ENCODE results near the gene JAK2.
A peak's percentile ranks its signal among the peaks of the same experiment; 100 is the strongest.

Gene JAK2

DNA sequence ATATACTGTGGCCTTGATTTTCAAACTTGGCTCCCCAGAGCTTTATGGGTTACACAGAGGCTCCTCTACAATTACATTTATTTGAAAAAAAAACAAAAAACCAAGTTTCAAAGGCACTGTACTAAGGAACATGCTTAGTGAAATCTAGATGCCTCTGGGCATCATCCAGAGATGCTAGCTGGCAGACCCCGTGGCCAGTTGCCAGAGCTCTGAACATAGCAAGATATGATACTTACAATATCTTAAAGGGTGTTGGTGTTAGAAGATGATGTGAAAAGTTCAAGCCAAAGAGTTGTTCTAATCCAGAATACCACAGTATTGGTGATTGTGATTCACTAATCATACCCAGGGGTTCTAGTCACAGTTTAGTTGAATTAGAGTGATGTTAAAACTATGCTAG lies 87.8 kb downstream of the JAK2 start (continued):
- TF ChIP-seq, protein P1, sequence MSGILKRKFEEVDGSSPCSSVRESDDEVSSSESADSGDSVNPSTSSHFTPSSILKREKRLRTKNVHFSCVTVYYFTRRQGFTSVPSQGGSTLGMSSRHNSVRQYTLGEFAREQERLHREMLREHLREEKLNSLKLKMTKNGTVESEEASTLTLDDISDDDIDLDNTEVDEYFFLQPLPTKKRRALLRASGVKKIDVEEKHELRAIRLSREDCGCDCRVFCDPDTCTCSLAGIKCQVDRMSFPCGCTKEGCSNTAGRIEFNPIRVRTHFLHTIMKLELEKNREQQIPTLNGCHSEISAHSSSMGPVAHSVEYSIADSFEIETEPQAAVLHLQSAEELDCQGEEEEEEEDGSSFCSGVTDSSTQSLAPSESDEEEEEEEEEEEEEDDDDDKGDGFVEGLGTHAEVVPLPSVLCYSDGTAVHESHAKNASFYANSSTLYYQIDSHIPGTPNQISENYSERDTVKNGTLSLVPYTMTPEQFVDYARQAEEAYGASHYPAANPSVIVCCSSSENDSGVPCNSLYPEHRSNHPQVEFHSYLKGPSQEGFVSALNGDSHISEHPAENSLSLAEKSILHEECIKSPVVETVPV (CRISPR knock-in tag; IDR thresholded peaks at IDR 0.05) = no peak
- TF ChIP-seq GLIS3 (CRISPR knock-in tag; IDR thresholded peaks at IDR 0.05) (no peak), ZNF70 (CRISPR knock-in tag; IDR thresholded peaks at IDR 0.05) (no peak), ZFP30 (CRISPR knock-in tag; IDR thresholded peaks at IDR 0.05) (no peak), ISL1 (CRISPR knock-in tag; IDR thresholded peaks at IDR 0.05) (no peak), TCF4 (CRISPR knock-in tag; IDR thresholded peaks at IDR 0.05; ENCODE audit: borderline replicate concordance) (no peak)

DNA sequence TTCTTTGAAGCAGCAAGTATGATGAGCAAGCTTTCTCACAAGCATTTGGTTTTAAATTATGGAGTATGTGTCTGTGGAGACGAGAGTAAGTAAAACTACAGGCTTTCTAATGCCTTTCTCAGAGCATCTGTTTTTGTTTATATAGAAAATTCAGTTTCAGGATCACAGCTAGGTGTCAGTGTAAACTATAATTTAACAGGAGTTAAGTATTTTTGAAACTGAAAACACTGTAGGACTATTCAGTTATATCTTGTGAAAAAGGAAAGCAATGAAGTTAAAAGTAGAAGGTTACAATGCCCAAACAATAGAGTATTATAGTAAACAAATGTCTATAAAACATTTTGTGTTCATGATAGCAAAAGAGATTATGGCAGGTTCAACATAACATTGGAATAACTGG lies 88.6 kb downstream of the JAK2 start:
- peak; percentile 21; the same call in 1 of the 3 replicates for ATAC-seq
- TF ChIP-seq, protein P2, sequence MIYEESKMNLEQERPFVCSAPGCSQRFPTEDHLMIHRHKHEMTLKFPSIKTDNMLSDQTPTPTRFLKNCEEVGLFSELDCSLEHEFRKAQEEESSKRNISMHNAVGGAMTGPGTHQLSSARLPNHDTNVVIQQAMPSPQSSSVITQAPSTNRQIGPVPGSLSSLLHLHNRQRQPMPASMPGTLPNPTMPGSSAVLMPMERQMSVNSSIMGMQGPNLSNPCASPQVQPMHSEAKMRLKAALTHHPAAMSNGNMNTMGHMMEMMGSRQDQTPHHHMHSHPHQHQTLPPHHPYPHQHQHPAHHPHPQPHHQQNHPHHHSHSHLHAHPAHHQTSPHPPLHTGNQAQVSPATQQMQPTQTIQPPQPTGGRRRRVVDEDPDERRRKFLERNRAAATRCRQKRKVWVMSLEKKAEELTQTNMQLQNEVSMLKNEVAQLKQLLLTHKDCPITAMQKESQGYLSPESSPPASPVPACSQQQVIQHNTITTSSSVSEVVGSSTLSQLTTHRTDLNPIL (CRISPR knock-in tag; IDR thresholded peaks at IDR 0.05; ENCODE audit: low read depth) = no peak
- TF ChIP-seq ISL1 (CRISPR knock-in tag; IDR thresholded peaks at IDR 0.05) (no peak), ZFP30 (CRISPR knock-in tag; IDR thresholded peaks at IDR 0.05) (0 out of 2 replicates have a peak, but pooled peaks have one; percentile 14), CSDC2 (CRISPR knock-in tag; IDR thresholded peaks at IDR 0.05) (no peak), RARB (CRISPR knock-in tag; IDR thresholded peaks at IDR 0.05) (no peak), ZC3H10 (CRISPR knock-in tag; IDR thresholded peaks at IDR 0.05) (no peak), SNAI2 (CRISPR knock-in tag; IDR thresholded peaks at IDR 0.05) (no peak)
- TF ChIP-seq, protein P1 (CRISPR knock-in tag; IDR thresholded peaks at IDR 0.05) = no peak

DNA sequence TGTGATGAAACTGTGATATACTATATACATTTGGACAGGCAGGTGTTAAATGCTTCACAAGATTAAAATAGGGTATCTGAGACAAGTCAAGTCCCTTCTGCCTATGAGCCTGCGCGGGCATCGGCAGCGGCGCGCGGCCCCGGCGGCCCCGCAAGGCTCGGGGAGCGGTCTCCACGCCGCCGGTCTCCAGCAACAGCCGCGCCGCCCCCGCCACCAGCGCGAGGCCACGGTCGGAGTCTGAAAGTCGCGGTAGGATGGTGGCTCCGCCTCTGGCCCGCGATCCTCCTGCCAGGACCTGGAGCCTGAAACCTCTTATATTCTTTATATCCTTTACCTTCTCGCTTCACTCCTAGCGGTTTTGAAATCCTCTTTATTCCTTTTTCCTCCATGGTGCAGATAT lies 100.9 kb downstream of the JAK2 start:
- TF ChIP-seq ESRRG (CRISPR knock-in tag; IDR thresholded peaks at IDR 0.05) = no peak
- TF ChIP-seq BACH2 (CRISPR knock-in tag; IDR thresholded peaks at IDR 0.05; ENCODE audit: borderline replicate concordance) = no peak
- TF ChIP-seq PPARA (CRISPR knock-in tag; IDR thresholded peaks at IDR 0.05; ENCODE audit: borderline replicate concordance) = no peak
- TF ChIP-seq ZFP30 (CRISPR knock-in tag; IDR thresholded peaks at IDR 0.05) = no peak
- no peak for TF ChIP-seq ZNF565 (CRISPR knock-in tag; conservative IDR thresholded peaks at IDR 0.05; ENCODE audit: low read depth)
- TF ChIP-seq SNAI2 (CRISPR knock-in tag; IDR thresholded peaks at IDR 0.05) = no peak
- TF ChIP-seq TOX (CRISPR knock-in tag; IDR thresholded peaks at IDR 0.05; ENCODE audit: borderline replicate concordance) = no peak
- no peak for TF ChIP-seq RARB (CRISPR knock-in tag; IDR thresholded peaks at IDR 0.05)
- TF ChIP-seq, protein P2 (CRISPR knock-in tag; IDR thresholded peaks at IDR 0.05; ENCODE audit: low read depth) = no peak
- no peak for TF ChIP-seq GLIS3 (CRISPR knock-in tag; IDR thresholded peaks at IDR 0.05)
- TF ChIP-seq, protein P1 (CRISPR knock-in tag; IDR thresholded peaks at IDR 0.05) = no peak
- TF ChIP-seq ISL1 (CRISPR knock-in tag; IDR thresholded peaks at IDR 0.05) = no peak
- TF ChIP-seq TCF4 (CRISPR knock-in tag; IDR thresholded peaks at IDR 0.05; ENCODE audit: borderline replicate concordance) = no peak
- TF ChIP-seq, protein P3, sequence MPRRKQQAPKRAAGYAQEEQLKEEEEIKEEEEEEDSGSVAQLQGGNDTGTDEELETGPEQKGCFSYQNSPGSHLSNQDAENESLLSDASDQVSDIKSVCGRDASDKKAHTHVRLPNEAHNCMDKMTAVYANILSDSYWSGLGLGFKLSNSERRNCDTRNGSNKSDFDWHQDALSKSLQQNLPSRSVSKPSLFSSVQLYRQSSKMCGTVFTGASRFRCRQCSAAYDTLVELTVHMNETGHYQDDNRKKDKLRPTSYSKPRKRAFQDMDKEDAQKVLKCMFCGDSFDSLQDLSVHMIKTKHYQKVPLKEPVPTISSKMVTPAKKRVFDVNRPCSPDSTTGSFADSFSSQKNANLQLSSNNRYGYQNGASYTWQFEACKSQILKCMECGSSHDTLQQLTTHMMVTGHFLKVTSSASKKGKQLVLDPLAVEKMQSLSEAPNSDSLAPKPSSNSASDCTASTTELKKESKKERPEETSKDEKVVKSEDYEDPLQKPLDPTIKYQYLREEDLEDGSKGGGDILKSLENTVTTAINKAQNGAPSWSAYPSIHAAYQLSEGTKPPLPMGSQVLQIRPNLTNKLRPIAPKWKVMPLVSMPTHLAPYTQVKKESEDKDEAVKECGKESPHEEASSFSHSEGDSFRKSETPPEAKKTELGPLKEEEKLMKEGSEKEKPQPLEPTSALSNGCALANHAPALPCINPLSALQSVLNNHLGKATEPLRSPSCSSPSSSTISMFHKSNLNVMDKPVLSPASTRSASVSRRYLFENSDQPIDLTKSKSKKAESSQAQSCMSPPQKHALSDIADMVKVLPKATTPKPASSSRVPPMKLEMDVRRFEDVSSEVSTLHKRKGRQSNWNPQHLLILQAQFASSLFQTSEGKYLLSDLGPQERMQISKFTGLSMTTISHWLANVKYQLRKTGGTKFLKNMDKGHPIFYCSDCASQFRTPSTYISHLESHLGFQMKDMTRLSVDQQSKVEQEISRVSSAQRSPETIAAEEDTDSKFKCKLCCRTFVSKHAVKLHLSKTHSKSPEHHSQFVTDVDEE (CRISPR knock-in tag; IDR thresholded peaks at IDR 0.05) = no peak
- no peak for ATAC-seq

DNA sequence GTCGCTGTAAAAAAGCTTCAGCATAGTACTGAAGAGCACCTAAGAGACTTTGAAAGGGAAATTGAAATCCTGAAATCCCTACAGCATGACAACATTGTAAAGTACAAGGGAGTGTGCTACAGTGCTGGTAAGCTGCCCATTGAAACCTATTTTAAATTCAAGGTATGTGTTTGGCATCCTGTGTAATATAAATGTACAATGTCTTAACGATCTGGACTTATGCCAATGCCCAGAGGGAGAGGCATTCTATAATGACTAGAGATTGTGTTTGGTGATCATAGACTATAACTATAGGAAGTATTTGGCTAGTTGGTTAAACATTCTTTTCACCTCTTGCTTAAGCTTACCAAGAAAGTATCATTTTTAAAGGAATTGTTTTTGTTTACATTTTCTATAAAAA lies 104.7 kb downstream of the JAK2 start:
- ATAC-seq = no peak
- TF ChIP-seq CSDC2 (CRISPR knock-in tag; IDR thresholded peaks at IDR 0.05) (no peak), RARB (CRISPR knock-in tag; IDR thresholded peaks at IDR 0.05) (no peak), TCF4 (CRISPR knock-in tag; IDR thresholded peaks at IDR 0.05; ENCODE audit: borderline replicate concordance) (no peak), GLIS3 (CRISPR knock-in tag; IDR thresholded peaks at IDR 0.05) (no peak), ESRRG (CRISPR knock-in tag; IDR thresholded peaks at IDR 0.05) (no peak), ZFP3 (CRISPR knock-in tag; IDR thresholded peaks at IDR 0.05) (no peak), BACH2 (CRISPR knock-in tag; IDR thresholded peaks at IDR 0.05; ENCODE audit: borderline replicate concordance) (no peak), ZNF565 (CRISPR knock-in tag; conservative IDR thresholded peaks at IDR 0.05; ENCODE audit: low read depth) (no peak), PPARA (CRISPR knock-in tag; IDR thresholded peaks at IDR 0.05; ENCODE audit: borderline replicate concordance) (no peak), ZFP30 (CRISPR knock-in tag; IDR thresholded peaks at IDR 0.05) (no peak)
- TF ChIP-seq, protein P3 (CRISPR knock-in tag; IDR thresholded peaks at IDR 0.05) = no peak
- TF ChIP-seq, protein P2 (CRISPR knock-in tag; IDR thresholded peaks at IDR 0.05; ENCODE audit: low read depth) = no peak
